AG04449 (cell line): ENCODE measurements around the gene MAP3K3.

Source experiments
- CTCF ChIA-PET: fragments of 350-600 bp; formaldehyde crosslinking; extraction: SDS; loops from one replicate; lab custom pipeline; 2021; ENCODE audit warnings: antibody characterized with exemption; lab: Yijun Ruan, JAX
- POLR2A ChIA-PET: fragments of 400-600, 350-600 bp; formaldehyde crosslinking; extraction: SDS; loops from one replicate; lab custom pipeline; 2020; ENCODE audit warnings: antibody characterized with exemption, inconsistent platforms; lab: Yijun Ruan, JAX
- DNase-seq: peaks from one replicate; pipeline ENCODE4 v3.0.0-alpha.2; 2010; ENCODE audit warnings: low read depth, low spot score
- H3K4me3 ChIP-seq: 2 replicates; pipeline ENCODE4 v1.5.1; 2011; ENCODE audit warnings: low read depth, mild to moderate bottlenecking, control low read depth, low read length
- TF ChIP-seq, protein P1 (sequence below): IDR thresholded peaks from one replicate; pipeline ENCODE4 v1.5.1; 2011; ENCODE audit warnings: mild to moderate bottlenecking, moderate library complexity, low read length, control low read depth, inconsistent platforms; ENCODE audit not compliant: insufficient read depth; ENCODE audit errors: missing control alignments

The MAP3K3 gene

DNA sequence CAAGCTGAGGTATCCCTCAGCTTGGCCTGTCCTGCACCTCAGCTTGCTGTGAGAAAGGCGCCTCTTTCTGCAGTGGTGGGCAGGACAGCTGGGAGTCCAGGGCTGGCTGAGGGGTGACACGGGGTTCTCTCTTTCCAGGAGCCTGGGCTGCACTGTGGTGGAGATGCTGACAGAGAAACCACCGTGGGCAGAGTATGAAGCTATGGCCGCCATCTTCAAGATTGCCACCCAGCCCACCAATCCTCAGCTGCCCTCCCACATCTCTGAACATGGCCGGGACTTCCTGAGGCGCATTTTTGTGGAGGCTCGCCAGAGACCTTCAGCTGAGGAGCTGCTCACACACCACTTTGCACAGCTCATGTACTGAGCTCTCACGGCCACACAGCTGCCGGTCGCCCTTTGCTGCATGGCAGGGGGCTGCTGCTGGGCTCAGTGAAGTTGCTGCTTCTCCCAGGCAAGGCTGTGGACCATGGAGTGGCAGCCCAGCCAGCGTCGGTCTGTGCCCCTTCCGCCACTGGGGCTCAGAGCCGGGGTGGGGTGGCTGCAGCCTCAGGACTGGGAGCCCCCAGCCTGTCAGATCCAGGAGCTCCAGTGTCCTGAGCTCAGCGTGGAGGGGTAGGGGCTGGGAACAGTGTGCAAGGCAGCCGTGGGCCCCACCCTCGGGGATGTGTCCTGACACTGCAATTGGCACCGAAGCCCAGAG, 71.3 kb downstream of the MAP3K3 start:
- no peak overlapping the region for H3K4me3 ChIP-seq
- TF ChIP-seq, protein P1, sequence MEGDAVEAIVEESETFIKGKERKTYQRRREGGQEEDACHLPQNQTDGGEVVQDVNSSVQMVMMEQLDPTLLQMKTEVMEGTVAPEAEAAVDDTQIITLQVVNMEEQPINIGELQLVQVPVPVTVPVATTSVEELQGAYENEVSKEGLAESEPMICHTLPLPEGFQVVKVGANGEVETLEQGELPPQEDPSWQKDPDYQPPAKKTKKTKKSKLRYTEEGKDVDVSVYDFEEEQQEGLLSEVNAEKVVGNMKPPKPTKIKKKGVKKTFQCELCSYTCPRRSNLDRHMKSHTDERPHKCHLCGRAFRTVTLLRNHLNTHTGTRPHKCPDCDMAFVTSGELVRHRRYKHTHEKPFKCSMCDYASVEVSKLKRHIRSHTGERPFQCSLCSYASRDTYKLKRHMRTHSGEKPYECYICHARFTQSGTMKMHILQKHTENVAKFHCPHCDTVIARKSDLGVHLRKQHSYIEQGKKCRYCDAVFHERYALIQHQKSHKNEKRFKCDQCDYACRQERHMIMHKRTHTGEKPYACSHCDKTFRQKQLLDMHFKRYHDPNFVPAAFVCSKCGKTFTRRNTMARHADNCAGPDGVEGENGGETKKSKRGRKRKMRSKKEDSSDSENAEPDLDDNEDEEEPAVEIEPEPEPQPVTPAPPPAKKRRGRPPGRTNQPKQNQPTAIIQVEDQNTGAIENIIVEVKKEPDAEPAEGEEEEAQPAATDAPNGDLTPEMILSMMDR, result no peak
- ChIA-PET CTCF (interaction anchor here (0.8 to 6.3 kb wide), 3 partner anchors 10 to 268 kb away, joined by 3 to 73 read pairs (median 6); no protein-coding TSS in a partner anchor), POLR2A (no interaction called here)
- DNase-seq, result no peak

DNA sequence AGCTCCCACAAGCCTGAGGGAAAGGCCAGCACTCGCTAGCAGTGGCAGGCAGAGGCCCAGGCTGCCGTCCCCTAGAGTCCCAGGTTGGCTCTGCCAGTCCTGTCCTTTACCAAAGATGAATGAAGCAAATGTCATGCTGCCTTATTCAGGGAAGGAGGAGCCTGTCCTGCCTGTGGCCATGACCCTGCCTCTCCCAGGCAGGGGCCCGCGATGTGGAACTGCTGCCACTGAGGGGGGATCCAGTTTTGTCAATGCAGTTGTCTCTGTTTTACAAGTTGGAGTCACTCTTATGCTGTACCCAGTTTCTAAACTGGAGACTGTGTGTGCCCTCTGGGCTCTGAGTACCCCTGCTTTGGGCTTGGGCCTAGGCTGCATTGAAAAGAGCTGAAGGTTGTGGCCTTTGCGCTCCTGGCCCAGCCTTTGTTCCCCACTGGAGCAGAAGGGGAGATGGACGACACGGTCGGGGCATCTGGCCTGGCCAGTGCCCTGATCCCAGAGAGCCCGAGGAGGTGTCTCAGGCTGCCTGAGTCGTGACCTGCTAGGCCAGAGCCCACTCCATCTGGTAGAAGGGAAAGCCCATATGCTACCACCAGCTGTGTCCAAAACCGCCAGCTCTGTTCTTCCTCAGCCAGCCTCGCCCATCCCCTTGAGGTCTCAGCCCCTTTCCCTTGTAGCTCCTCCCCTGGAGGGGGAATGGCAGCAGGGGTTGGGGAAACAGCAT, 72.2 kb downstream of the MAP3K3 start:
- DNase-seq, result no peak
- POLR2A ChIA-PET, result interaction anchor here (1.0 kb wide), 1 partner anchor 8 kb away, joined by 4 read pairs; no protein-coding TSS in a partner anchor
- TF ChIP-seq, protein P1, result no peak
- H3K4me3 ChIP-seq, result no peak overlapping the region
- CTCF ChIA-PET, result interaction anchor here (1.4 to 6.3 kb wide), 2 partner anchors 10 to 20 kb away, joined by 6 to 73 read pairs; no protein-coding TSS in a partner anchor

DNA sequence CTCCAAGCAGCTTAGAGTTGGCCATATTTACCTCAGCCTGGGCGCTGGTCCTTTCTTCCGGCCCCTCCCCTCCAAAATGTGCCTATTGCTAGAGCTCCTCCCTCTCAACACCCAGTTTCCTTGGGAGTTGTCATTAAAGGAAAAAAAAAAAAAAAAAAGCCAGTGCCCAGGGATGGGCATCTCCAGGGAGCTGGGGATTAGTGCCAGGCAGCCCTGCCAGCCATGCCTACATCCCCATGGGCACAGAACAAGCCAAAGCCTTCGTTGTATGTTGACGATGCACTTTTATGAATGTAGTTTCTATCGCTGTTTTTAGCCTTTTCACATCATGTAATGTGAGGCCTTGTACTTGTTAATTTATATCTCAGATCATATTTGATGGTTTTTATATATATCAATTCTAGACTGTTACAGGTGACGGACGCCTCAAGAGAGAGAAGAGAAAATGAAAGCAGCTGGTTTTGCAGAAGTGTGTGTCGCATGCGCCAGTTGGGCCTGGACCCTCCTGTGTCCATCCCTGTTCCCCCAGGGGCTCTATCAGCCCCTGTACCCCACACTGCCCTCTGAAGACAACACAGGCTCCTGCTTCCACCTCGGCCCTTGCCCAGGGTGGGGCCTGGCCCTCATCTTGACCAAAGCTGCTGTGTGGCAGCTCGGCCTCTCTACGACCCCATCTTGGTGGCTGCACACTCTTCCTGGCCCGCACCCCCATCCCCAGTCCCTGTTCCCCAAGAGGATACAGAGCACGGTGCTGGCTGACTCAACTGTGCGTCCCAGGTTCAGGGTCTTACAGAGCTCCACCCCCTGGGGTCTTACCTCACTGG, 72.9 kb downstream of the MAP3K3 start:
- CTCF ChIA-PET, result interaction anchor here (1.1 to 6.3 kb wide), 4 partner anchors 9 to 21 kb away, joined by 3 to 73 read pairs (median 13); no protein-coding TSS in a partner anchor
- TF ChIP-seq, protein P1, result no peak
- H3K4me3 ChIP-seq, result no peak overlapping the region
- DNase-seq, result no peak
- POLR2A ChIA-PET, result interaction anchor here (1.0 kb wide), 1 partner anchor 9 kb away, joined by 4 read pairs; no protein-coding TSS in a partner anchor

DNA sequence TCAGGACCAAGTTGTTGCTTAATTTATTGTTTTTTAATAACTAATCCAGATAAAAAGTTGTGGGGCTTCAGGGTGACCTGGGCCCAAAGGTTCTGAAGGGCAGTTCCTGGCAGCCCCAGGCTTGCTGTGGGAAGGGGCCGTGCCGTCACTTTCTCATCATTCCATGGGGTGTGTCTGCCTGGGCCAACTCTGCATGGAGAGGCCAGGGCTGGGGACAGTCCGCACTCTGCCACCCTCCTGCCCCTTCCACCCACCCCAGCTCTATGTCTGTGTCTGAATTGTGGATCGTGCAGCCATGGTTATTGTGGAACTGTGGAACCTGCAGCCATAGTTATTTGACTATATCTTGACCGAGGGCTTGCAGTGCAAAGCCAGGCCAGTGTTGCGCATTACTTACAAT, 73.7 kb downstream of the MAP3K3 start:
- ChIA-PET CTCF (interaction anchor here (0.9 to 6.3 kb wide), 6 partner anchors 9 to 271 kb away, joined by 3 to 73 read pairs (median 3); no protein-coding TSS in a partner anchor), POLR2A (no interaction called here)
- DNase-seq, result no peak
- no peak overlapping the region for H3K4me3 ChIP-seq
- TF ChIP-seq, protein P1, result no peak

DNA sequence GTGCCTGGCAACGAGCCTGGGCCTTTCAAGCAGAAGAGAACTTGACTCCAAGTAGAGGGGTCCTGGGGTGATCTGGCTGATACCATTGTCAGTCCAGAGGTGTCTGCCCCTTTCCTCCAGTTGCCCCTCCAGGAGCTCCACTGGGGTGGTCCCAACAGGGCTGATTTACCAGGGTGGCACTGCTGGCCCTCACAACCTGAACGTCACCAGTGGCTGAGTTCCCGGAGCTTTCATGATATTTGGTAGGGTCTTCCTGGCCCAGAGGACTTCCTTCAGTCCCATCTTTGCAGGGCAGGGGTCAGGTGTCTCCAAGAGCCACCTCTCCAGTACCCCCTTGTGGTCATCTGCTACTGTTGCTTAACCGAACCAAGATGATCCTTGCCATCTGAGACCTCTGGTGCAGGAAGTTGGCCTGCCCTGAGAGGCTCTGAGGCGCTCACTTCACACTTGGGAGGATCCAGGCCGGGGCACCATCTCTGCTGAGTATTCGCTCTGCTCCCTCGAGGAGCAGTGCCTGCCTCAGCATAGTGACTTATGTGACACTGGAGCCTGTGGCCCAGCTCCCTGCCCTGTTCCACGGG, 74.3 kb downstream of the MAP3K3 start:
- CTCF ChIA-PET, result interaction anchor here (0.9 to 6.3 kb wide), 7 partner anchors 8 to 271 kb away, joined by 3 to 73 read pairs (median 3); no protein-coding TSS in a partner anchor
- H3K4me3 ChIP-seq, result no peak overlapping the region
- DNase-seq, result no peak
- TF ChIP-seq, protein P1, result peak; percentile 25
- POLR2A ChIA-PET, result no interaction called here
